SH-SY5Y (cell line): ENCODE measurements around the gene TNFSF15.

Source experiments
- GATA2 ChIP-seq: IDR thresholded peaks from 2 replicates; pipeline ENCODE4 v1.6.1; 2011; ENCODE audit warnings: mild to moderate bottlenecking, low read depth, low read length
- GATA3 ChIP-seq: IDR thresholded peaks from 2 replicates; pipeline ENCODE4 v1.6.1; 2011; ENCODE audit warnings: low read depth, mild to moderate bottlenecking, low read length, moderate library complexity

DNA sequence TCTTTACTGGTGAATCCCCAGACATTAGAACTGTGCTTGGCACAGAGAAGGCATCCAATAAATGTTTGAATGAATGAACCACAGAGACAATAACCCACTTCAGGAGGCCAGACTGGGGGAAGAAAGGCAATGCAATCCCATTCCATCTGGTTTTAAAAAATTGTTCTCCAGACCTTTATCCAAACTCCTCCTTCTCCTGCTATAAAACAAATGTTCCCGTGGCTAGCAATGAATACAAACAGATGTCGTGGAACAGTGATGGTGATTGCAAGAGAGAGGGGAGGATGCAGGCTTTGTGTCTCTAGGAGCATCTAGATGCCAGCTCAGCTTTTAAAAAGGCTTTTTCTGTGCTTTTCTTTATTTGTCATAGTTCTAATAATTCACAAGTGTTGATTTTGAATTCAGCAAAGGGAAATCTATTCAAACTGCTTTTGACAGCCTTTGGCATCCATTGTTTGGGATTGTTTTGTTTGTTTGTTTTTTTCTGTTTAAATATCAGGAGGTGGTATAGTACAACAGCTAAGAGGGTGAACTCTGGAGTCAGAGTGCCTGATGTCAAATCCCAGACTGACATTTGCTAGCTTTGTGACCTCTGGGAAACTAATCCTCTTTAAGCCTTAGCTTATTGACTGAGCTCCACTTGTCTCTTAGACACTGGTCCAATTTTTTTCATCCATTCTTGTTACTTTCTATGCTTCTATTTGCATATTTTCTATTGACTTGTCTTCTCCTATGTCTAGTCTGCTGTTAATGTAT, 59.1 kb downstream of the TNFSF15 start:
- no peak for TF ChIP-seq GATA2
- no peak for TF ChIP-seq GATA3
